OCI-LY7 (cell line): ENCODE data around the gene WNT11. TPM values are rescaled to one million over a fixed set of nuclear protein-coding genes. Genes with fewer than 3 reads are reported as not detected.

Source experiments
- BruUV-seq: library from RNA; stranded (reverse); fragments of 400-500 nt; replicated peaks from 2 replicates; lab custom pipeline; 2021; lab: Mats Ljungman, UMichigan
- CTCF ChIA-PET: fragments of 300-600 bp; sonication (Branson Sonifier 250); formaldehyde crosslinking; loops from one replicate; lab custom pipeline; 2022; ENCODE audit warnings: antibody characterized with exemption; ENCODE audit not compliant: unreplicated experiment; lab: Charles Lee
- POLR2A ChIA-PET: fragments of 300-600 bp; sonication (Branson Sonifier 250); formaldehyde crosslinking; loops from one replicate; lab custom pipeline; 2022; ENCODE audit warnings: antibody characterized with exemption; lab: Charles Lee
- DNase-seq: peaks from one replicate; pipeline ENCODE4 v3.0.0-alpha.2; 2015; ENCODE audit warnings: low spot score
- H2AFZ ChIP-seq: fragments of 200-600 bp; sonication (generic), shearing (Covaris generic); 2 replicates; pipeline ENCODE4 v1.6.1; 2014; ENCODE audit warnings: mild to moderate bottlenecking, antibody characterized with exemption, low read length, moderate library complexity
- H3K27ac ChIP-seq: fragments of 200-600 bp; sonication (generic); 2 replicates; pipeline ENCODE4 v1.5.1; 2014; ENCODE audit warnings: mixed run types, low read depth, mild to moderate bottlenecking, moderate library complexity, low read length, inconsistent platforms; ENCODE audit not compliant: poor library complexity, severe bottlenecking
- H3K36me3 ChIP-seq: fragments of 200-600 bp; sonication (generic); 2 replicates; pipeline ENCODE4 v1.6.1; 2014; ENCODE audit warnings: mild to moderate bottlenecking, antibody characterized with exemption, low read length, moderate library complexity, mixed read lengths; ENCODE audit not compliant: insufficient read depth
- H3K4me1 ChIP-seq: fragments of 200-600 bp; sonication (generic); 2 replicates; pipeline ENCODE4 v1.5.1; 2014; ENCODE audit warnings: mild to moderate bottlenecking, low read length; ENCODE audit not compliant: insufficient read depth, poor library complexity, severe bottlenecking
- H3K4me2 ChIP-seq: fragments of 200-600 bp; sonication (generic); 2 replicates; pipeline ENCODE4 v1.6.1; 2014; ENCODE audit warnings: mild to moderate bottlenecking, low read length
- H3K4me3 ChIP-seq: fragments of 200-600 bp; sonication (generic); 2 replicates; pipeline ENCODE4 v1.5.1; 2014; ENCODE audit warnings: mild to moderate bottlenecking, low read depth, low read length; ENCODE audit not compliant: poor library complexity, severe bottlenecking
- H3K79me2 ChIP-seq: fragments of 200-600 bp; sonication (generic); 2 replicates; pipeline ENCODE4 v1.6.1; 2016; ENCODE audit warnings: low read depth, mild to moderate bottlenecking, low read length, moderate library complexity, mixed read lengths; ENCODE audit not compliant: insufficient read depth
- H3K9me2 ChIP-seq: fragments of 200-600 bp; sonication (generic); 2 replicates; pipeline ENCODE4 v1.6.1; 2016; ENCODE audit warnings: mild to moderate bottlenecking, low read length, mixed read lengths; ENCODE audit not compliant: insufficient read depth
- H3K9me3 ChIP-seq: fragments of 200-600 bp; sonication (generic); 2 replicates; pipeline ENCODE4 v1.6.1; 2014; ENCODE audit warnings: mild to moderate bottlenecking, mixed run types, low read length, mixed read lengths
- H4K20me1 ChIP-seq: fragments of 200-600 bp; sonication (generic); 2 replicates; pipeline ENCODE4 v1.6.1; 2014; ENCODE audit warnings: mild to moderate bottlenecking, antibody characterized with exemption, low read length, moderate library complexity, mixed read lengths; ENCODE audit not compliant: insufficient read depth
- EZH2phosphoT487 ChIP-seq: fragments of 200-600 bp; sonication (generic); IDR thresholded peaks from 2 replicates; pipeline ENCODE4 v1.6.1; 2018; ENCODE audit warnings: low read depth, borderline replicate concordance, mild to moderate bottlenecking, mixed run types, antibody characterized with exemption, low read length, moderate library complexity, mixed read lengths
- intact Hi-C: fragments of 100-400 bp; cut with micrococcal nuclease; formaldehyde crosslinking; loops from one replicate; pipeline ENCODE4 v1.10.0; 2022; ENCODE audit not compliant: unreplicated experiment
- total RNA-seq, 2 experiments: library from RNA; depleted of rRNA in 1 of 2; stranded (reverse); fragments of >200 nt in 1 of 2; shearing (Covaris generic) in 1 of 2; gene quantifications; 2 replicates each; pipeline ENCODE4 v1.2.3, GENCODE V29; 2014 to 2022
- TF ChIP-seq, protein P1 (sequence below): fragments of 200-600 bp; sonication (generic); conservative IDR thresholded peaks from 2 replicates; pipeline ENCODE4 v1.5.1; 2014; ENCODE audit warnings: mild to moderate bottlenecking, antibody characterized with exemption, low read length, moderate library complexity, mixed read lengths

Gene WNT11
- total RNA-seq, 2 experiments from 2014 or later = not detected

DNA sequence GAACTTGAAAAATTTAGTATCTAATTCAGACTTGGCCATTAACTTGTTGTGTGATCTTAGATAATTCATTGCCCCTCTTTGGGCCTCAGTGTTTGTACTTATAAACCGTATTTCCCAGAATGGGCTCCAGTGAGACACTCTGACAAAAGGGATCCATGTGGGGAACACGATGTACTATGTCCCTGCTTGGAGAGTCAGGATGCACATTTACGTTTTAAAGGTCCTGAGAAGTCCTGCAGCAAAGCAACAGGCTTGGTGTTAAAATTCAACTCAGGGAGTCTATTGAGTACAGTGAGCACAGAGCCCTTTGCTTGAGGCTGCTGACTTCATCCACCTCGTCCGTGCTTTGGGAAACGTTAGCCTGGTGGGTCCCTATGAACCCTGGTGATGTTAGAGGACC lies 9.0 kb downstream of the WNT11 start:
- DNase-seq = no peak
- ChIA-PET POLR2A (no interaction called here), CTCF (no interaction called here)
- no peak overlapping the region for H3K27ac ChIP-seq
- no peak for TF ChIP-seq EZH2phosphoT487
- TF ChIP-seq, protein P1, sequence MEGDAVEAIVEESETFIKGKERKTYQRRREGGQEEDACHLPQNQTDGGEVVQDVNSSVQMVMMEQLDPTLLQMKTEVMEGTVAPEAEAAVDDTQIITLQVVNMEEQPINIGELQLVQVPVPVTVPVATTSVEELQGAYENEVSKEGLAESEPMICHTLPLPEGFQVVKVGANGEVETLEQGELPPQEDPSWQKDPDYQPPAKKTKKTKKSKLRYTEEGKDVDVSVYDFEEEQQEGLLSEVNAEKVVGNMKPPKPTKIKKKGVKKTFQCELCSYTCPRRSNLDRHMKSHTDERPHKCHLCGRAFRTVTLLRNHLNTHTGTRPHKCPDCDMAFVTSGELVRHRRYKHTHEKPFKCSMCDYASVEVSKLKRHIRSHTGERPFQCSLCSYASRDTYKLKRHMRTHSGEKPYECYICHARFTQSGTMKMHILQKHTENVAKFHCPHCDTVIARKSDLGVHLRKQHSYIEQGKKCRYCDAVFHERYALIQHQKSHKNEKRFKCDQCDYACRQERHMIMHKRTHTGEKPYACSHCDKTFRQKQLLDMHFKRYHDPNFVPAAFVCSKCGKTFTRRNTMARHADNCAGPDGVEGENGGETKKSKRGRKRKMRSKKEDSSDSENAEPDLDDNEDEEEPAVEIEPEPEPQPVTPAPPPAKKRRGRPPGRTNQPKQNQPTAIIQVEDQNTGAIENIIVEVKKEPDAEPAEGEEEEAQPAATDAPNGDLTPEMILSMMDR = no peak
- no peaks in the 10 kb centered on the region for H4K20me1 ChIP-seq
- no TSS peak for BruUV-seq
- no peak overlapping the region for H2AFZ ChIP-seq
- H3K4me1 ChIP-seq = no peaks in the 10 kb centered on the region
- no peaks in the 10 kb centered on the region for H3K79me2 ChIP-seq
- H3K4me3 ChIP-seq = no peak overlapping the region
- intact Hi-C loops = no loop called here
- H3K36me3 ChIP-seq = no peaks in the 10 kb centered on the region
- no peaks in the 10 kb centered on the region for H3K9me2 ChIP-seq
- H3K9me3 ChIP-seq = no peaks in the 10 kb centered on the region
- H3K4me2 ChIP-seq = no peak overlapping the region

DNA sequence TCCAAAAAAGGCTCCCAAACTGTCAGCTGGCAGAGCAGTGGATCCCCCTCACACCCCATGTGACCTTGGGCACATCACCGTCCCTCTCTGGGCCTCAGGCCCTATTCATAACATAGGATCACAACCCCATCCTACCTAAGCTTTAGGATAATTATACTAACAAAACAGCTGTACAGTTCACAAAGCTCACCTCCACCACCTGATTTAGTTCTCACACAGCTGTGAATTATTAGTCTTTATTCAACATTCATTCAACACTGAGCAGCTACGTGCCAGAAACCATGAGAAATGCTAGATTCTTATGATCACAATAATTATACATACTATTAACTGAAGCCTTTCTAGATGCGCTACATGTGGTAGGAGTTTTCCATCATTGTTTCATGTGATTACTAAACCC lies 9.5 kb downstream of the WNT11 start:
- Histone ChIP-seq H4K20me1 (no peaks in the 10 kb centered on the region), H3K9me3 (no peaks in the 10 kb centered on the region), H3K4me2 (no peak overlapping the region), H3K27ac (no peak overlapping the region), H2AFZ (no peak overlapping the region), H3K79me2 (no peaks in the 10 kb centered on the region), H3K9me2 (no peaks in the 10 kb centered on the region), H3K36me3 (no peaks in the 10 kb centered on the region), H3K4me3 (no peak overlapping the region), H3K4me1 (no peaks in the 10 kb centered on the region)
- ChIA-PET POLR2A (no interaction called here), CTCF (no interaction called here)
- BruUV-seq = no TSS peak
- no peak for DNase-seq
- TF ChIP-seq, protein P1 = no peak
- TF ChIP-seq EZH2phosphoT487 = no peak
- intact Hi-C loops = no loop called here

DNA sequence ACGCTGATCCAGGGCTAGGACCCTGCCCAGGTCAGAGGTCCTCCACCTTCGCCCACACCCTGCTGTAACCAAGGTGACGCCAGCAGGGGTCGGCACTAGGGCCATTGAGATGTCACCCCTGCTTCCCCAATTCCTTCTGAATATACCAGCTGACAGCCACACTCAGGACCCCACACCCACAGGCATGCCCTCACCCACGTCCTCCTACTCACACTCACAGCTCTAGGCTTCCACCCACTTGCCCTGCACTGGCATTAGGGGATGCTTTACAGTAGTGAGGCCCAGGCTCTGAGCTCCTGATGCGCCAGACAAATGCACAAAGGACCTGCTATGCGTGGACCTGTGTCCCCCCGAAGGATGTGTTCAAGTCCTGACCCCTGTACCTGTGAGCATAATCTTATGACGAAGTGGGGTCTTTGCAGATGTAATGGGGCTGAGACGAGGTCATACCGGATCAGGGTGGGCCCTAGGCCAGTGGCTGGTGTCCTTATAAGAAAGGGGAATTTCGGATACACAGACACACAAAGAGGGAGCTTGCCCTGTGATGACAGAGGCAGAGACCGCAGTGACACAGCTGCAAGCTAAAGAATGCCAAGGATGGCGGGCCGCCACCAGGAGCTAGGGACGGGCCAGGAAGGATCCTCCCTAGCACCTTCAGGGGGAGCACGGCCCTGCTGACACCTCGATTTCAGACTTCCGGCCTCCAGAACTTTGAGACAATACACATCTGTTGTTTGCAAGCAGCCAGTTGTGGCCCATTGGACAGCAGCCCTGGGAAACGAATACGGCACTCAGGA lies 11.2 kb downstream of the WNT11 start:
- Histone ChIP-seq H3K79me2 (no peaks in the 10 kb centered on the region), H4K20me1 (no peaks in the 10 kb centered on the region), H3K36me3 (no peaks in the 10 kb centered on the region), H3K9me2 (no peaks in the 10 kb centered on the region), H3K27ac (no peak overlapping the region), H2AFZ (no peak overlapping the region), H3K9me3 (no peaks in the 10 kb centered on the region), H3K4me1 (no peaks in the 10 kb centered on the region), H3K4me2 (no peak overlapping the region), H3K4me3 (no peak overlapping the region)
- intact Hi-C loops = loop anchor here (5.0 kb wide), 1 partner anchor 292 kb away; no protein-coding TSS in a partner anchor
- no peak for TF ChIP-seq EZH2phosphoT487
- TF ChIP-seq, protein P1 = no peak
- ChIA-PET POLR2A (interaction anchor here (0.6 to 1.0 kb wide), 2 partner anchors 131 to 1222 kb away, joined by 3 read pairs; no protein-coding TSS in a partner anchor), CTCF (no interaction called here)
- no TSS peak for BruUV-seq
- no peak for DNase-seq
